Measurements from ENCODE around the gene EMX1.

The EMX1 gene

DNA sequence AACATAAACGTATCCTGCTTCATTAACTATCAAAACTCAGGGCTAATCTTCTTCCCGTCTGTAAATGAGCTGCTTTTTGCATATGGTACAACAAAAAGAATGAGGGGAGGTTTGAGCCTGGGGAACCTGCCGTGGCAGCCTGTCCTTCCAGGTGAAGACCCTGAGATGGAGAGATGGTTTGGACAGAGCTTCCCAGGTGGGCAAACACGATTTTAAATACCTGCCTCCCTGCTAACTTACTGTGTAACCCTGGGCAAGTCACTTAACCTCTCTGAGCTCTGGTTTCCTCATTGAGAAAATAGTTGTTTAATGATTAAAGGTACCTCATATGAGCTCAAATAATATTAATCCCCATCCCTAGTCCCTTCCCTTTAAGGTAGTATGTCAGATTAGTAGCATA is 9.0 kb downstream of the EMX1 start:
- Histone ChIP-seq H3K4ac (ENCODE audit: low read length) (no peak overlapping the region), H3K14ac (ENCODE audit: low read length) (no peak overlapping the region), H3K4me2 (ENCODE audit: insufficient read depth, low read length, poor library complexity, severe bottlenecking) (no peak overlapping the region), H2AFZ (ENCODE audit: low read length) (no peak overlapping the region), H3K36me3 (replicated peaks in 1 of 2; ENCODE audit: control insufficient read depth in 2 of 2, insufficient read depth in 2 of 2, low read length in 2 of 2) (peaks cover 0 to 2% of the 10 kb centered on the region in 2 donors), H3K27me3 (ENCODE audit: control insufficient read depth in 3 of 3, insufficient read depth in 3 of 3, low read depth in 1 of 3, low read length in 3 of 3) (peaks cover 22 to 100% (median 75%) of the 10 kb centered on the region in 3 experiments), H2AK5ac (ENCODE audit: low read depth, low read length) (no peak overlapping the region), H2BK120ac (ENCODE audit: low read depth, low read length) (no peak overlapping the region), H3K9ac (ENCODE audit: low read depth, low read length, poor library complexity) (no peak overlapping the region), H2BK15ac (ENCODE audit: low read length) (no peak overlapping the region), H3K79me1 (ENCODE audit: low read depth, low read length) (peaks cover 7% of the 10 kb centered on the region), H3K18ac (ENCODE audit: low read length) (no peak overlapping the region), H3K27ac (replicated peaks; ENCODE audit: low read length) (no peak overlapping the region), H3K4me3 (ENCODE audit: low read length in 2 of 2) (no peak overlapping the region), H2BK5ac (ENCODE audit: low read length) (no peak overlapping the region), H3K23ac (ENCODE audit: low read depth, low read length, poor library complexity) (no peak overlapping the region), H3K4me1 (ENCODE audit: control insufficient read depth in 2 of 2, insufficient read depth in 1 of 2, low read depth in 1 of 2, low read length in 2 of 2) (peaks cover 5 to 13% of the 10 kb centered on the region in 2 donors), H4K8ac (ENCODE audit: low read depth, low read length) (no peak overlapping the region), H4K91ac (ENCODE audit: low read depth, low read length, poor library complexity) (no peak overlapping the region), H3K9me3 (replicated peaks in 1 of 2; ENCODE audit: control insufficient read depth in 2 of 2, insufficient read depth in 1 of 2, low read depth in 1 of 2, low read length in 2 of 2) (peaks cover 7% of the 10 kb centered on the region in 2 donors), H2BK12ac (ENCODE audit: low read length) (no peak overlapping the region)
- no CpG with 5 or more reads among the region's 4 CpGs for whole genome bisulfite sequencing, 2 donors (ENCODE audit: extremely low coverage in 2 of 2, insufficient read length in 2 of 2, insufficient replicate concordance in 1 of 2)
- DNase-seq (ENCODE audit: low spot score): no peak

DNA sequence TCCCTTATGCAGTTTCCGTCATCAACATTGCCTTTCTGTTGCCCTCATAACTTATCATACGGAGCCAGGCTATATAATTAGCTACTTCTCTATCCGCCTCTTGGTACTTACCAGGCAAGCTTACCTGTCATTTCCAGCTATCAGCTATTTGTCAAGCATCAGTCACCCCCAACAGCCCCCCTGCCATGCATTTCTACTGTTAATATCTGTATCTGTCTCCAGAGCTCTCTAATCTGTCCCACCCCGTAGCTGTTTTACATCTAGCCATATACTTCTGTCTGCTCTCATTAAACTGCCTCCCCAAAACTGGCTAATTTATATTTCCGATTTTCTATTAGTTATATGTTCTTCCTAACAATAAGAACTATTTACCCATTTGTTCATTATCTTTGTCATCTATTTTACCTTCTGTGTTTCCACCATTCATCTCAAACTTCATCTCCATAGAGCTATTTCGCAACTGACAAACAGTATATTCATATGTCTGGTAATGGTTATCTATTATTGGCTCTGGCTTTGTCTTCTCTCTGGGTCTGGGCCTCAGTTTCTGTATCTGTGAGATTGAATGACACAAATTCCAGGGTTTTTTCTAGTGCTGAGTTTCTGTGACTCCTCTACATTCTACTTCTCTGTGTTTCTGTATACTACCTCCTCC is 9.6 kb downstream of the EMX1 start:
- Histone ChIP-seq H3K14ac (ENCODE audit: low read length) (no peak overlapping the region), H4K91ac (ENCODE audit: low read depth, low read length, poor library complexity) (no peak overlapping the region), H3K27me3 (ENCODE audit: control insufficient read depth in 3 of 3, insufficient read depth in 3 of 3, low read depth in 1 of 3, low read length in 3 of 3) (peaks cover 20 to 100% (median 69%) of the 10 kb centered on the region in 3 experiments), H4K8ac (ENCODE audit: low read depth, low read length) (no peak overlapping the region), H3K36me3 (replicated peaks in 1 of 2; ENCODE audit: control insufficient read depth in 2 of 2, insufficient read depth in 2 of 2, low read length in 2 of 2) (peaks cover 0 to under 1% of the 10 kb centered on the region in 2 donors), H2BK12ac (ENCODE audit: low read length) (no peak overlapping the region), H2BK5ac (ENCODE audit: low read length) (no peak overlapping the region), H3K9me3 (replicated peaks in 1 of 2; ENCODE audit: control insufficient read depth in 2 of 2, insufficient read depth in 1 of 2, low read depth in 1 of 2, low read length in 2 of 2) (peaks cover 7% of the 10 kb centered on the region in 2 donors), H3K4me3 (ENCODE audit: low read length in 2 of 2) (no peak overlapping the region), H3K27ac (replicated peaks; ENCODE audit: low read length) (no peak overlapping the region), H2AK5ac (ENCODE audit: low read depth, low read length) (no peak overlapping the region), H3K9ac (ENCODE audit: low read depth, low read length, poor library complexity) (no peak overlapping the region), H2BK15ac (ENCODE audit: low read length) (no peak overlapping the region), H3K79me1 (ENCODE audit: low read depth, low read length) (peaks cover 7% of the 10 kb centered on the region), H3K4ac (ENCODE audit: low read length) (no peak overlapping the region), H2BK120ac (ENCODE audit: low read depth, low read length) (no peak overlapping the region), H2AFZ (ENCODE audit: low read length) (no peak overlapping the region), H3K23ac (ENCODE audit: low read depth, low read length, poor library complexity) (no peak overlapping the region), H3K4me2 (ENCODE audit: insufficient read depth, low read length, poor library complexity, severe bottlenecking) (no peak overlapping the region), H3K18ac (ENCODE audit: low read length) (no peak overlapping the region), H3K4me1 (ENCODE audit: control insufficient read depth in 2 of 2, insufficient read depth in 1 of 2, low read depth in 1 of 2, low read length in 2 of 2) (peaks cover 5 to 13% of the 10 kb centered on the region in 2 donors)
- no CpG with 5 or more reads among the region's 6 CpGs for WGBS, 2 donors (ENCODE audit: extremely low coverage in 2 of 2, insufficient read length in 2 of 2, insufficient replicate concordance in 1 of 2)
- DNase-seq (ENCODE audit: low spot score): no peak

DNA sequence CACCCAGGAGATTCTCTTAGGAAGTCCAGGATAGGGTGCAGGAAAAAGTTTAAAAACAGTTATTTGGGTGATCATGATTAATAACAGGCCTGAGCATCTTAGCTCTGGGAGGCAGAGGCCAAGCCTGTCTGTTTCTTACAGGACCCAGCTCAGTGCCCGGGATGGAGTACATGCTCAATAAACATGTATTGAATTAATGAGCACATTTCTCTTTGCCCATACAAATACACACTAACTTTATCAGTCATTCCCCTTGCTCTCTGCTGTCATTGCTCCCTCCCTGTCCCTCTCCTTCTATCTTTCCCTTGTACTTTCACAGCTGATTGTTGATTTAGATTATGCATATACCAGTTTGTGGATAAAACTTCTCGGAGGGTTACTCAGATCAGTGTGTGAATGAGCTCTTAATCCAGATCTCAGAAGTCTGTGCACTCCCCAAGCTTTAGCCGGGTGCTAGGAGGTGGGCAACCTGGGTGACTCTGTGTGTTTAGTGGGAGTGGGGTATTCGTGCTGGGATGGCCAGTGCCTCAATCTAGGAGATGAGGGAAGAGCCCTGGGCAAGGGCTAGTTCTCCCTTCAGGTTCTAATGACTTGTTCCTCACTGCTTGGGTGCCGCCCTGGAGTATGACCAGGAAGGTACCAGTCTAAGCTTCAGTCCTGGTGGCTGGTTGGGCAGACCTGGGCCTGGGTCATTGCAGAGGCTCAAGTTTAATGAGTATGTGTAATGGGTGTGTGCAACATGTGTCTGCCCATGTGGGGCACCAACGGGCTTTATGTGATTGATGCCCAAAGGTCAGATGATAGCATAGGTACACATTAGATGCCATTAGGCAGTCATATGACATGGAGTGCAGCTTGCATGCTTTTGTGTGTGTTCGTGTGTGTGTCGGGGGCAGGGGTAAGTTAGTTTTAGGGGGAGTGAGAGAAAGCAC is 10.6 kb downstream of the EMX1 start:
- no peak overlapping the region for H2AK5ac ChIP-seq (ENCODE audit: low read depth, low read length)
- H3K4ac ChIP-seq (ENCODE audit: low read length): no peak overlapping the region
- no peak overlapping the region for H3K9ac ChIP-seq (ENCODE audit: low read depth, low read length, poor library complexity)
- no peaks in the 10 kb centered on the region for H3K36me3 ChIP-seq (replicated peaks in 1 of 2; ENCODE audit: control insufficient read depth in 2 of 2, insufficient read depth in 2 of 2, low read length in 2 of 2)
- H3K79me1 ChIP-seq (ENCODE audit: low read depth, low read length): peaks cover 7% of the 10 kb centered on the region
- H3K14ac ChIP-seq (ENCODE audit: low read length): no peak overlapping the region
- WGBS, 2 donors (ENCODE audit: extremely low coverage in 2 of 2, insufficient read length in 2 of 2, insufficient replicate concordance in 1 of 2): no CpG with 5 or more reads among the region's 8 CpGs
- H2AFZ ChIP-seq (ENCODE audit: low read length): no peak overlapping the region
- H3K4me1 ChIP-seq (ENCODE audit: control insufficient read depth in 2 of 2, insufficient read depth in 1 of 2, low read depth in 1 of 2, low read length in 2 of 2): peaks cover 5 to 13% of the 10 kb centered on the region in 2 donors
- H2BK120ac ChIP-seq (ENCODE audit: low read depth, low read length): no peak overlapping the region
- H3K23ac ChIP-seq (ENCODE audit: low read depth, low read length, poor library complexity): no peak overlapping the region
- no peak overlapping the region for H2BK15ac ChIP-seq (ENCODE audit: low read length)
- peaks cover 17 to 100% (median 60%) of the 10 kb centered on the region in 3 experiments for H3K27me3 ChIP-seq (ENCODE audit: control insufficient read depth in 3 of 3, insufficient read depth in 3 of 3, low read depth in 1 of 3, low read length in 3 of 3)
- DNase-seq (ENCODE audit: low spot score): no peak
- no peak overlapping the region for H3K4me3 ChIP-seq (ENCODE audit: low read length in 2 of 2)
- peaks cover 4 to 7% of the 10 kb centered on the region in 2 donors for H3K9me3 ChIP-seq (replicated peaks in 1 of 2; ENCODE audit: control insufficient read depth in 2 of 2, insufficient read depth in 1 of 2, low read depth in 1 of 2, low read length in 2 of 2)
- no peak overlapping the region for H3K4me2 ChIP-seq (ENCODE audit: insufficient read depth, low read length, poor library complexity, severe bottlenecking)
- H4K91ac ChIP-seq (ENCODE audit: low read depth, low read length, poor library complexity): no peak overlapping the region
- no peak overlapping the region for H3K18ac ChIP-seq (ENCODE audit: low read length)
- no peak overlapping the region for H2BK12ac ChIP-seq (ENCODE audit: low read length)
- H3K27ac ChIP-seq (replicated peaks; ENCODE audit: low read length): no peak overlapping the region
- H2BK5ac ChIP-seq (ENCODE audit: low read length): no peak overlapping the region
- H4K8ac ChIP-seq (ENCODE audit: low read depth, low read length): no peak overlapping the region

DNA sequence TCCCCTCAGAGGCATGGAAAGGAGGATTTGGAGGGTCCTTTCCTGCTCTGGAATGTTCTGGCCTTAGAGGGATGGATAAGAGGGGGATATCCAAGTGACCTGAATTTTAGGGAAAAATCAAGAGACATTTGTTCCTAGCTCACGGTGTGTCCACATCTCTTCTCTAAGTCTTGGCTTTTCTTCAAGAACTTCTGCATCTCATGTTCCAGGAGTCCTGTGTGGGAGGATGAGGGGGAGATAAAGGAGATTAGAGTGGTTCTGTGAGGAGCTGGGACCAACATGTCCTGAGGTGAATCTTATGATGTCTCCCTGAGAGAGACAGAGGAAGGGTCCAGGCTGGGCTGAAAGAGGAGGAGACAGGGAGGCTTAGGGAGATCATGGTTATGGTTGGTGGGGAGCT is 11.7 kb downstream of the EMX1 start:
- no peak for DNase-seq (ENCODE audit: low spot score)
- Histone ChIP-seq H3K79me1 (ENCODE audit: low read depth, low read length) (peaks cover 6% of the 10 kb centered on the region), H3K9me3 (replicated peaks in 1 of 2; ENCODE audit: control insufficient read depth in 2 of 2, insufficient read depth in 1 of 2, low read depth in 1 of 2, low read length in 2 of 2) (no peaks in the 10 kb centered on the region), H2AK5ac (ENCODE audit: low read depth, low read length) (no peak overlapping the region), H3K18ac (ENCODE audit: low read length) (no peak overlapping the region), H3K4me1 (ENCODE audit: control insufficient read depth in 2 of 2, insufficient read depth in 1 of 2, low read depth in 1 of 2, low read length in 2 of 2) (peaks cover 5 to 9% of the 10 kb centered on the region in 2 donors), H2BK120ac (ENCODE audit: low read depth, low read length) (no peak overlapping the region), H3K4me3 (ENCODE audit: low read length in 2 of 2) (no peak overlapping the region), H3K4me2 (ENCODE audit: insufficient read depth, low read length, poor library complexity, severe bottlenecking) (no peak overlapping the region), H2BK12ac (ENCODE audit: low read length) (no peak overlapping the region), H2AFZ (ENCODE audit: low read length) (no peak overlapping the region), H3K4ac (ENCODE audit: low read length) (no peak overlapping the region), H4K91ac (ENCODE audit: low read depth, low read length, poor library complexity) (no peak overlapping the region), H4K8ac (ENCODE audit: low read depth, low read length) (no peak overlapping the region), H3K36me3 (replicated peaks in 1 of 2; ENCODE audit: control insufficient read depth in 2 of 2, insufficient read depth in 2 of 2, low read length in 2 of 2) (no peaks in the 10 kb centered on the region), H2BK5ac (ENCODE audit: low read length) (no peak overlapping the region), H3K9ac (ENCODE audit: low read depth, low read length, poor library complexity) (no peak overlapping the region), H2BK15ac (ENCODE audit: low read length) (no peak overlapping the region), H3K27me3 (ENCODE audit: control insufficient read depth in 3 of 3, insufficient read depth in 3 of 3, low read depth in 1 of 3, low read length in 3 of 3) (peaks cover 8 to 100% (median 48%) of the 10 kb centered on the region in 3 experiments), H3K27ac (replicated peaks; ENCODE audit: low read length) (no peak overlapping the region), H3K14ac (ENCODE audit: low read length) (no peak overlapping the region), H3K23ac (ENCODE audit: low read depth, low read length, poor library complexity) (no peak overlapping the region)
- no CpG with 5 or more reads among the region's 1 CpG for WGBS, 2 donors (ENCODE audit: extremely low coverage in 2 of 2, insufficient read length in 2 of 2, insufficient replicate concordance in 1 of 2)
